Ishikawa (cell line): ENCODE measurements around the gene KCND3.
A peak's percentile ranks its signal among the peaks of the same experiment; 100 is the strongest.

Experiments
- CEBPB ChIP-seq: IDR thresholded peaks from 2 replicates; pipeline ENCODE4 v1.6.1; 2012
- CREB1 ChIP-seq: IDR thresholded peaks from 2 replicates; pipeline ENCODE4 v1.6.1; 2012; ENCODE audit warnings: low read depth
- EGR1 ChIP-seq: IDR thresholded peaks from 2 replicates; pipeline ENCODE4 v1.6.1; 2012
- EP300 ChIP-seq: IDR thresholded peaks from 2 replicates; pipeline ENCODE4 v1.6.1; 2012; ENCODE audit warnings: borderline replicate concordance
- FOXM1 ChIP-seq: IDR thresholded peaks from 2 replicates; pipeline ENCODE4 v1.6.1; 2012; ENCODE audit warnings: low read depth, borderline replicate concordance
- MAX ChIP-seq: IDR thresholded peaks from 2 replicates; pipeline ENCODE4 v1.6.1; 2012
- NFIC ChIP-seq: IDR thresholded peaks from 2 replicates; pipeline ENCODE4 v1.6.1; 2012
- RAD21 ChIP-seq: IDR thresholded peaks from 2 replicates; pipeline ENCODE4 v1.6.1; 2012; ENCODE audit warnings: low read depth
- REST ChIP-seq: IDR thresholded peaks from 2 replicates; pipeline ENCODE4 v1.6.1; 2012; ENCODE audit warnings: low read depth, mild to moderate bottlenecking
- TAF1 ChIP-seq: IDR thresholded peaks from 2 replicates; pipeline ENCODE4 v1.6.1; 2012; ENCODE audit warnings: low read depth, mild to moderate bottlenecking
- TCF12 ChIP-seq: IDR thresholded peaks from 2 replicates; pipeline ENCODE4 v1.6.1; 2012; ENCODE audit warnings: low read depth
- TEAD4 ChIP-seq: IDR thresholded peaks from 2 replicates; pipeline ENCODE4 v1.6.1; 2012
- USF1 ChIP-seq: IDR thresholded peaks from 2 replicates; pipeline ENCODE4 v1.6.1; 2012
- YY1 ChIP-seq: IDR thresholded peaks from 2 replicates; pipeline ENCODE4 v1.6.1; 2012; ENCODE audit warnings: low read depth
- ZBTB7A ChIP-seq: IDR thresholded peaks from 2 replicates; pipeline ENCODE4 v1.6.1; 2012; ENCODE audit warnings: low read depth

KCND3 gene

GRCh38 chr1:111886741-111887140 lies 102.7 kb downstream of the KCND3 start:
- TF ChIP-seq ZBTB7A: no peak
- no peak for TF ChIP-seq EGR1
- TF ChIP-seq RAD21: no peak
- TF ChIP-seq REST: no peak
- no peak for TF ChIP-seq MAX
- TF ChIP-seq CREB1: no peak
- TF ChIP-seq FOXM1: no peak
- no peak for TF ChIP-seq NFIC
- TF ChIP-seq TEAD4: no peak
- no peak for TF ChIP-seq YY1
- no peak for TF ChIP-seq TCF12

- no peak for TF ChIP-seq CREB1
- TF ChIP-seq REST: no peak
- TF ChIP-seq USF1: no peak
- TF ChIP-seq TAF1: no peak
- no peak for TF ChIP-seq CEBPB
- no peak for TF ChIP-seq NFIC
- no peak for TF ChIP-seq ZBTB7A
- TF ChIP-seq TEAD4: no peak
Observed at GRCh38 chr1:111884772-111885443, 104.6 kb downstream of the KCND3 start.

GRCh38 chr1:111882986-111883560 lies 106.4 kb downstream of the KCND3 start:
- TF ChIP-seq NFIC: peak; percentile 32; the same call in 1 of the 2 replicates
- no peak for TF ChIP-seq TAF1

GRCh38 chr1:111882559-111882958 lies 106.9 kb downstream of the KCND3 start:
- no peak for TF ChIP-seq TCF12
- no peak for TF ChIP-seq RAD21
- no peak for TF ChIP-seq NFIC
- TF ChIP-seq EGR1: no peak
- no peak for TF ChIP-seq FOXM1

GRCh38 chr1:111880881-111881837 lies 108.3 kb downstream of the KCND3 start:
- TF ChIP-seq FOXM1: no peak
- TF ChIP-seq TEAD4: no peak
- TF ChIP-seq NFIC: no peak
- no peak for TF ChIP-seq YY1
- no peak for TF ChIP-seq USF1
- TF ChIP-seq EGR1: no peak
- TF ChIP-seq CEBPB: no peak
- TF ChIP-seq CREB1: no peak
- TF ChIP-seq EP300: no peak
- TF ChIP-seq MAX: no peak

- no peak for TF ChIP-seq USF1
- TF ChIP-seq REST: no peak
- TF ChIP-seq NFIC: no peak
- TF ChIP-seq FOXM1: no peak
- no peak for TF ChIP-seq TAF1
- TF ChIP-seq ZBTB7A: no peak
- TF ChIP-seq RAD21: no peak
- no peak for TF ChIP-seq EP300
- no peak for TF ChIP-seq YY1
Observed at GRCh38 chr1:111879081-111879480, 110.4 kb downstream of the KCND3 start.
